Measurements from ENCODE around the gene PNKD. TPM values are rescaled to one million over a fixed set of nuclear protein-coding genes. Genes with fewer than 3 reads are reported as not detected.

PNKD gene
- total and polyA plus RNA-seq, 8 donors, result 17.2 to 89.1 (median 23.0) TPM

DNA sequence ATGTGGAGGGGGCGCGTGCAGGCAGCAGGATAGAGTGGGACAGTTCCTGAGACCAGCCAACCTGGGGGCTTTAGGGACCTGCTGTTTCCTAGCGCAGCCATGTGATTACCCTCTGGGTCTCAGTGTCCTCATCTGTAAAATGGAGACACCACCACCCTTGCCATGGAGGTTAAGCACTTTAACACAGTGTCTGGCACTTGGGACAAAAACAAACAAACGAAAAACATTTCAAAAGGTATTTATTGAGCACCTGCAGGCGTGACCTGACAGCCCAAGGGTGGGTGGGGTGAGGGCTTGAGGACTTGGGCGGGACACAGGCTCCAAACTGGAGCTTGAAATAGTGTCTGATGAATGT, 124.7 kb downstream of the PNKD start:
- Histone ChIP-seq H3K9me3 (no peaks in the 10 kb centered on the region), H3K27me3 (no peaks in the 10 kb centered on the region), H3K27ac (peak overlapping the region in 1 of 4 donors; percentile 95), H3K36me3 (no peaks in the 10 kb centered on the region), H3K4me3 (peak overlapping the region in 1 of 4 donors; percentile 98), H3K4me1 (peaks cover 4 to 14% (median 10%) of the 10 kb centered on the region in 3 donors)
- TF ChIP-seq, protein P1, sequence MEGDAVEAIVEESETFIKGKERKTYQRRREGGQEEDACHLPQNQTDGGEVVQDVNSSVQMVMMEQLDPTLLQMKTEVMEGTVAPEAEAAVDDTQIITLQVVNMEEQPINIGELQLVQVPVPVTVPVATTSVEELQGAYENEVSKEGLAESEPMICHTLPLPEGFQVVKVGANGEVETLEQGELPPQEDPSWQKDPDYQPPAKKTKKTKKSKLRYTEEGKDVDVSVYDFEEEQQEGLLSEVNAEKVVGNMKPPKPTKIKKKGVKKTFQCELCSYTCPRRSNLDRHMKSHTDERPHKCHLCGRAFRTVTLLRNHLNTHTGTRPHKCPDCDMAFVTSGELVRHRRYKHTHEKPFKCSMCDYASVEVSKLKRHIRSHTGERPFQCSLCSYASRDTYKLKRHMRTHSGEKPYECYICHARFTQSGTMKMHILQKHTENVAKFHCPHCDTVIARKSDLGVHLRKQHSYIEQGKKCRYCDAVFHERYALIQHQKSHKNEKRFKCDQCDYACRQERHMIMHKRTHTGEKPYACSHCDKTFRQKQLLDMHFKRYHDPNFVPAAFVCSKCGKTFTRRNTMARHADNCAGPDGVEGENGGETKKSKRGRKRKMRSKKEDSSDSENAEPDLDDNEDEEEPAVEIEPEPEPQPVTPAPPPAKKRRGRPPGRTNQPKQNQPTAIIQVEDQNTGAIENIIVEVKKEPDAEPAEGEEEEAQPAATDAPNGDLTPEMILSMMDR (IDR thresholded peaks at IDR 0.05), result no peak
- ATAC-seq (no peak), DNase-seq (no peak), FAIRE-seq (no peak)
- 77 to 91% methylated on average over 6 of the region's 6 CpGs for WGBS, 2 donors
- intact Hi-C loops (cut with DNase I), result loop anchor here in 1 of 3 donors (10.0 kb wide), 1 partner anchor 120 kb away; the partner anchor contains the start of genes AAMP and PNKD

DNA sequence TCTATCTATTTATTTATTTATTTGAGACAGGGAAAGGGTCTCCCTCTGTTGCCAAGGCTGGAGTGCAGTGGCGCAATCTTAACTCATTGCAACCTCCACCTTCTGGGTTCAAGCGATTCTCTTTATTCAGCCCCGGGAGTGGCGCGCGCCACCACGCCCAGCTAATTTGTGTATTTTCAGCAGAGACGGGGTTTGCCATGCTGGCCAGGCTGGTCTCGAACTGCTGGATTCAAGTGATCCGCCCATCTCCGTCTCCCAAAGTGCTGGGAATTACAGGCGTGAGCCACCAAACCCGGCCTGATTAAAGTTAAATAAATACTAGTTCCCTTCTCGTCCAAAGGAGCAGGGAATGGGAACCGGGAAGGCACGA, 125.1 kb downstream of the PNKD start:
- H3K4me3 ChIP-seq, result peak overlapping the region in 3 of 4 donors; percentile 10 to 98 (median 80)
- H3K27ac ChIP-seq, result peak overlapping the region; percentile 95 to 100 (median 98)
- no peaks in the 10 kb centered on the region for H3K36me3 ChIP-seq
- FAIRE-seq (no peak), ATAC-seq (no peak), DNase-seq (peak in 1 of 6 donors; percentile 29)
- TF ChIP-seq, protein P1 (IDR thresholded peaks at IDR 0.05), result no peak
- intact Hi-C loops (cut with DNase I), result loop anchor here in 1 of 3 donors (10.0 kb wide), 1 partner anchor 121 kb away; the partner anchor contains the start of genes AAMP and PNKD
- 25 to 32% methylated on average over 16 of the region's 16 CpGs for WGBS, 2 donors
- no peaks in the 10 kb centered on the region for H3K27me3 ChIP-seq
- H3K9me3 ChIP-seq, result no peaks in the 10 kb centered on the region
- H3K4me1 ChIP-seq, result peaks cover 4 to 14% (median 10%) of the 10 kb centered on the region in 3 donors

DNA sequence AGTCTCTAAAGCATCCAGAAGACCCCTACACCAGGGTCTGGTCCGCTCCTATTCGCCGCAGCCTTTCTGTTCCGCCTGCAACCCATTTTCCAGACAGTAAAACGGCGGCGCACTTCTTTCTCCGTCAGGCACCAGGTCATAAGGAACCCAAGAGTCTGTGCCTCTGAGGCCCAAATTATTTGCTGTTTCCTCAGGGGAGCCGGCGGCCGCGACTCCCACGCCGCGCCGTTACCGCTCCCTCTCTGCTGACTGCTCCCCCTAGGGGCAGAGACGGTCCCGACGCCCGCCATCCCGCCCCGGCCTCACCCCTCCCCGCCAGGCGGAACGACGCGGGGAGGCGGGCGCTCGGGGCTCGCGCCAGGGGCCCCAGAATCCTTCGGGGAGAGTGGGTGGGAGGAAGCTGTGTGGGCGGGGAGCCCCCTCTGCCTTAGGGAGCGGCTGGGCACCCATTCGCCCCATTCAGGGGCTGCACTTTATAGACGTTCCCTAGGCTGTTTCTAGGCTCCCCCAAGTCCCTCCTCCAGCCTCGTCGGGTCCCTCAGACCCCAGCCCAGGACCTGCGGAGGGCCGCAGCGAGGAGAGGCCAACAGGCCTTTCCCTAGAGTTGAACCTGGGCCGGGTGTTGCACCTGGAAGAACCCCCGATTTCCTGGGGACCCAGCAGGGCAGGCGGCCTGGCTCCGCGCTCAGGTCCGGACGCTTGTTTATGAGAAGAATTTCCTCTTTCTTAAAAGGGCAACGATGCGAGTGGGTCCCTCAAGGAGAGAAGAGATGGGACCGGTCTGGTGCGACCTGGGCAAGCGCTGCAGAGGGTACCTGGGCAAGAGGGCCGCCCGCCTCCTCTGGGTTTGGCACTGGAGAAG, 125.7 kb downstream of the PNKD start:
- Histone ChIP-seq H3K9me3 (no peaks in the 10 kb centered on the region), H3K4me1 (peaks cover 4 to 14% (median 10%) of the 10 kb centered on the region in 3 donors), H3K27me3 (no peaks in the 10 kb centered on the region), H3K27ac (peak overlapping the region; percentile 95 to 100 (median 98)), H3K36me3 (no peaks in the 10 kb centered on the region), H3K4me3 (peak overlapping the region; percentile 36 to 98 (median 88))
- intact Hi-C loops (cut with DNase I), result loop anchor here in 1 of 3 donors (10.0 kb wide), 1 partner anchor 121 kb away; the partner anchor contains the start of genes AAMP and PNKD
- TF ChIP-seq, protein P1 (IDR thresholded peaks at IDR 0.05), result peak; percentile 86 to 96 (median 93)
- ATAC-seq (peak; percentile 70 to 80 (median 72)), DNase-seq (peak; percentile 95 to 98 (median 96)), FAIRE-seq (no peak)
- WGBS, 2 donors, result 1 to 2% methylated on average over 54 to 57 of the region's 57 CpGs

Small RNAs within 50 kb of the gene (microRNA-seq; reads per million reads assigned to microRNA genes)
- 6.8 to 7.0 reads per million in 2 donors for gene MIR6513
- gene MIR6810, result 0 to 1.9 reads per million in 2 donors

Other genes starting within 250 kb of the PNKD start
- gene RUFY4, start 201.3 kb upstream of the PNKD start, total RNA-seq, result under 1 TPM in 1 of 6 donors, not detected in 5; 0.31 TPM
- under 1 TPM in 1 of 2 donors, not detected in 1; 0.08 TPM for gene RUFY4, start 201.3 kb upstream of the PNKD start, polyA plus RNA-seq
- gene CXCR2, start 144.5 kb upstream of the PNKD start, total RNA-seq, result 1 to 10 TPM in 2 of 6 donors, under 1 TPM in 1, not detected in 3; 0.90 to 1.5 (median 1.1) TPM
- gene CXCR2, start 144.5 kb upstream of the PNKD start, polyA plus RNA-seq, result under 1 TPM; 0.07 to 0.11 TPM
- gene CXCR1, start 103.6 kb upstream of the PNKD start, total RNA-seq, result under 1 TPM in 3 of 6 donors, not detected in 3; 0.52 to 0.92 (median 0.59) TPM
- gene CXCR1, start 103.6 kb upstream of the PNKD start, polyA plus RNA-seq, result under 1 TPM; 0.08 to 0.09 TPM
- 100 to 1,000 TPM in 1 of 6 donors, 10 to 100 TPM in 5; 43.4 to 102 (median 55.8) TPM for gene ARPC2, start 53.3 kb upstream of the PNKD start, total RNA-seq
- 10 to 100 TPM; 37.4 to 90.7 TPM for gene ARPC2, start 53.3 kb upstream of the PNKD start, polyA plus RNA-seq
- 1 to 10 TPM in 3 of 6 donors, under 1 TPM in 3; 0.12 to 1.8 (median 0.76) TPM for gene GPBAR1, start 9.5 kb upstream of the PNKD start, total RNA-seq
- gene GPBAR1, start 9.5 kb upstream of the PNKD start, polyA plus RNA-seq, result 1 to 10 TPM; 2.1 to 2.3 TPM
- gene AAMP, start 382 bp upstream of the PNKD start, total RNA-seq, result 10 to 100 TPM; 34.0 to 51.8 (median 39.8) TPM
- 10 to 100 TPM; 46.8 to 85.5 TPM for gene AAMP, start 382 bp upstream of the PNKD start, polyA plus RNA-seq
- 100 to 1,000 TPM; 147 to 196 (median 170) TPM for gene TMBIM1, start 22.0 kb downstream of the PNKD start, total RNA-seq
- gene TMBIM1, start 22.0 kb downstream of the PNKD start, polyA plus RNA-seq, result 10 to 100 TPM; 56.6 to 84.1 TPM
- gene CATIP, start 86.3 kb downstream of the PNKD start, total RNA-seq, result 1 to 10 TPM in 3 of 6 donors, under 1 TPM in 3; 0.64 to 2.7 (median 1.0) TPM
- 1 to 10 TPM; 4.5 to 7.3 TPM for gene CATIP, start 86.3 kb downstream of the PNKD start, polyA plus RNA-seq
- gene SLC11A1, start 111.8 kb downstream of the PNKD start, total RNA-seq, result 10 to 100 TPM in 2 of 6 donors, 1 to 10 TPM in 3, under 1 TPM in 1; 0.51 to 16.2 (median 5.6) TPM
- 1 to 10 TPM; 3.9 to 6.4 TPM for gene SLC11A1, start 111.8 kb downstream of the PNKD start, polyA plus RNA-seq
- 10 to 100 TPM; 54.2 to 90.8 (median 71.5) TPM for gene CTDSP1, start 129.3 kb downstream of the PNKD start, total RNA-seq
- gene CTDSP1, start 129.3 kb downstream of the PNKD start, polyA plus RNA-seq, result 10 to 100 TPM; 76.0 to 89.8 TPM
- 10 to 100 TPM; 10.7 to 27.9 (median 17.6) TPM for gene VIL1, start 148.6 kb downstream of the PNKD start, total RNA-seq
- 10 to 100 TPM; 10.1 to 12.6 TPM for gene VIL1, start 148.6 kb downstream of the PNKD start, polyA plus RNA-seq